HG03175 (cell line): ENCODE results near the gene IL21R.
"Not testable (repeated sequence)": the region's sequence is repeated elsewhere in the genome, so short reads cannot be mapped to it uniquely, and the experiment has no call there.

Experiments
- ATAC-seq: cut with Tn5 transposase; IDR thresholded peaks from one replicate; pipeline ENCODE4 v1.9.1; 2021; ENCODE audit warnings: mild to moderate bottlenecking, moderate library complexity; ENCODE audit not compliant: unreplicated experiment

The IL21R gene

DNA sequence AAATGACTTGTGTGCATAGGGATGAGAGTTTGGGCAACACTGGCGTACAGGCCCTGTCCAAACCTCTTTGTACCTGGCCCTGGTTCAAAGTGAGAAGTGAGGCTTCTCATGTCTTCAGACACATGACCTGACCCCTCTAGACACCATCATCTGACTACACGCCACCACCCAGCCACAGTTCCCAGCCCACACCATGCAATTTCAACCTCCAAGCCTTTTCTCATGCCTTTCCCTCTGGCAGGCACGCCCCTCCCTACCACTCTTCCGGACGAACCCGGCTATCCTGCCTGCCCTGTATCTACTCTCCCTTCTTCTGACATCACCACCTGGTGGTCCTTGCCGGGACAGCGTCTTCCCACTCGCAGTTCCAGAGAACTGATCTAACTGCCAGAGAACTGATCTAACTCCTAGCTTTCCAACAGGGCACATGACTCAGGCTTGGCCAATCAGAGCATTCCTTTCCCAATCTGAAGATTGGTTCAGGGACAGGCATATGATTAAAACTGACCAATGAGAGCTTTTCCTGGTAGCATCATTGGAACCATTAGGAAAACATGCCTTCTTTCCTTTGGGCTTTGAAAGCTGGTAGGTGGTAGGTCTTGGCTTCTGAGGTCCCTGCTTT, 27.1 kb upstream of the IL21R start:
- peak; percentile 57 for ATAC-seq

DNA sequence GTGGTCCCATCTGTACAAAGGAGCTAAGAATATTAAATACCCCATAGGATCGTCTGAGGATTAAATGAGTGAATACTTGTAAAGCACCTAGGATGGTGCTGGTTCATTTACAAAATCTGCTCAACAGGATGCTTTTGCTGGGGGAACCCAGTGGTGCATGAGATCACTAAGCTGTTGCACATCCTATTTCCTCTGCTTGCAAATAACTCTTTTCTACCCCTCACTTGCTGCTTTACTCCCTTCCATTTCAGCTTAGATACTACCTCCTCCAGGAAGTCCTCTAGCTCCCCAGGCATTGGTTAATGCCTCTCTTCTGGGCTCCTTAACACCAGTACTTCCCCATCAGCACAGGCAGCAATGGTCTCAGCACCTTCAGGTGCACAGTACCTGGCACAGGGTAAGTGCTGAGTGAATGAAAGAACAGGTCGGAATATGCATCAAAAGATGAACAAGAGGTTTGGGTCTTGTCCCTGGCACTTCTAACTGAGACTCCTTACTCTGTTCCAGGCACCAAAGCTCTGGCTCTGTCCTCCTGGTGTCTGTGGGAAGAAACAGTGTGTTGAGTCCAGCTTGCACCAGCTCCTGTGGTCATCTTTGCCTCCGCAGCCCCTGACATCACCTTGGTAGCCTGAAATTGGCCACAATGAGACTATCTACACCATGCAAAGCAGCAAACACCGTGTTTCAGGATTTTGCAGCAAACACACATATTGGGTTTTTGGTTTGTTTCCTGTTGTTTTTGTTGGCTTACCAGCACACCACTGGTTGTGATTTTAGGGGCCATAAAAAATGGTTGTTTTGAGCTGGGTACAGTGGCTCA, 24.1 kb upstream of the IL21R start:
- no peak for ATAC-seq

- ATAC-seq = no peak
These were observed 23.0 kb upstream of the IL21R start for GRCh38 chr16:27378871-27379481.

- no peak for ATAC-seq
These were observed 22.1 kb upstream of the IL21R start for GRCh38 chr16:27379919-27380318.

DNA sequence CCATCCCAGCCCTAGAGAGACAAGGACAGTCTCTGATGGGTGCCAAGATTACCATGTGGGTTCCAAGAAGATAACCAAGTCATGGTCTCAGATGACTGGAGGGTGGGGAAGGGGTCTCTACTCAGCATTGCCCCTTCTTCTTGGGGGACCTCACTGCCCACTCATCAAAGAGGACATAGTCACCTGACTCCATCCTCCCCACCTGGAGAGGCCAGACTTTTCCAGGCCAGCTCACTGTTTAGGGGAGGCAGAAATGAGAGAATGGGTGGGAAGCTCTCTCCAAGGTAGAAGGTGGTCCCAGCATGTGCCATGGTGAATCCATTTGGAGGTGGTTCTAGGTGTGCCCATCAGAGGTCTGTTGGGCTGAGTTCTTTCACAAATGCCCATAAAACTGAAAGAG, 20.7 kb upstream of the IL21R start:
- ATAC-seq = no peak

GRCh38 chr16:27381974-27382855, 19.8 kb upstream of the IL21R start:
- ATAC-seq = no peak

GRCh38 chr16:27383556-27384243, 18.3 kb upstream of the IL21R start:
- no peak for ATAC-seq

DNA sequence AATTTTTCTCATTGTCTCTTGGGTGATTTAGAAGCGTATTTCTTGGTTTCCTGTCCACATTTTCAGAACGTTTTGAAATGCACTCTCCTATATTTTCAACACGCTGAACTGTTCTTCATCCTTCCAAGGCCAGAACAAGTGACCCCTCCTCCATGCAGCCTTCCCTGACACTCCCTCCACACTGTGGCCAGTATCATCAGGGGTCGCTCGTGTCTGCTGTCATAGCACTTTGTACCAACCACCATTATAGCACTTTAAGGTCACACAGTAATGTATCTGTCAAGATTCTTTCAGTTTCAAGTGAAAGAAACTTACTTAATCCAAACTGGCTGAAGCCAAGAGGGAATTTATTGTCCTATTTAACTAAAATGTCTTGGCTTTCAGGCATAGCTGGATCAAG, 17.5 kb upstream of the IL21R start:
- ATAC-seq = no peak

- ATAC-seq = no peak
These were observed 16.6 kb upstream of the IL21R start for GRCh38 chr16:27385398-27385797.

DNA sequence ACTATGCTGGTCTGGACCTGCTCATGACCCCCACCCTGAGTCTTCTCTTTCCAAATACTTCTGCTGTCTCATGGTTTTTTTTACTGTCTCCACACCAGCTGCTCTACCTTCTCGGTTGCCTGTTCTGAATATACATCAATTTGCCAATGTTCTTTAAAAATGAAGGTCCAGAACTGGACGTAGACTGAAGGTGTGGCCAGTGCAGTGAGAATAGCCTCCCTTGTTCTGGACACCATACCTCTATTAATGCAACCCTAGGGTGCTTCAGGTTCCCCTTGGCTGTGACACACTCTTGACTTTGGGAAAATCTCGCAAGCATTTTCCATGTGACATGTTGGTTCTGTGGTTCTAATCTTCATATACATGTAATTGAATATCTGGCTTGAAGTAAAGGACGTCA, 15.3 kb upstream of the IL21R start:
- ATAC-seq = no peak

GRCh38 chr16:27387724-27388123, 14.2 kb upstream of the IL21R start:
- peak; percentile 82 for ATAC-seq

GRCh38 chr16:27389272-27389961, 12.6 kb upstream of the IL21R start:
- ATAC-seq = no peak

- ATAC-seq = no peak
These were observed 11.8 kb upstream of the IL21R start for GRCh38 chr16:27390151-27390550.

DNA sequence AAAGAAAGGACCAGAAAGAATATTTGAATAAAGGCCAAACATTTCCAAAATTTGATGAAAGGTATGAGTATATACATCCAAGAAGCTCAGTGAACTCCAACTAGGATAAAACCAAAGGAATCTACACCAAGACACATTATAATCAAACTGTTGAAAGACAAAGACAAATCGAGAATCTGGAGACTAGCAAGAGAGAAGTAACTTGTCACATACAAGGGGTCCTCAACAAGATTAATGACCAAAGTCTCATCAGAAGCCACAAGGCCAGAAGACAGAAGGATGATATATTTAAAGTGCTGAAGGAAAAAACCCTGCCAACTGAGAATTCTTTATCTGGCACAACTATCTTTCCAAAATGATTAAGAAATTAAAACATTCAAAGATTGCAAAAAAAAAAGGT, 9.3 kb upstream of the IL21R start:
- no peak for ATAC-seq

DNA sequence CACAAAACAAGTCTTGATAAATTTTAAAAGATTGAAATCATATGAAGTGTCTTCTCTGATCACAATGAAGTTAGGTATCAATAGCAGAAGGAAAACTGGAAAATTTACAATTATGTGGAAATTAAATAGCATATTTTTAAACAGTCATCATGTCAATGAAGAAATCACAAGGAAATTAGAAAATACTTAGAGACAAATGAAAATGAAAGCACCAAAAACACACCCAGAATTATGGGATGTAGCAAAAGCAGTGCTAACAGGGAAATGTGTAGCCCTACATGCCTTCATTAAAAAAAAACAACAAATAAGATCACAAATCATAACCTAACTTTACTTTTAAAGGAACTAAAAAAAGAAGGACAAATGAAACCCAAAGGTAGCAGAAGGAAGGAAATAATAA, 7.5 kb upstream of the IL21R start:
- no peak for ATAC-seq

DNA sequence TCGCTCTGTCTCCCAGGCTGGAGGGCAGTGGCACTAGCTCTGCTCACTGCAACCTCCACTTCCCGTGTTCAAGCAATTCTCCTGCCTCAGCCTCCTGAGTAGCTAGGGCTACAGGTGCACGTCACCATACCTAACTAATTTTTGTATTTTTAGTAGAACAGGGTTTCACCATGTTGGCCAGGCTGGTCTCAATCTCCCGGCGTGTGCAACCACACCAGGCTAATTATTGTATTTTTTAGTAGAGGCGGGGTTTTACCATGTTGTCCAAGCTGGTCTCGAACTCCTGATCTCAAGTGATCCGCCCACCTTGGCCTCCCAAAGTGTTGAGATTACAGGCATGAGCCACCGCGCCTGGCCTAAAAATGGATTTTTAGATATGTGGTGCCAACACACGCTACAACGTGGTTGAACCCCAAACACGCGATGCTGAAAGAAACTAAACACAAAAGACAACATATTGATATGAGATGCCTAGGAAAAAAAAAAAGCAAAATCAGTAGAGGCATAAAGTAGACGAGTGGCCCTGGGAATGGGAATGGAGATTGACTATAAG, 3.6 kb upstream of the IL21R start:
- not testable (repeated sequence) for ATAC-seq

DNA sequence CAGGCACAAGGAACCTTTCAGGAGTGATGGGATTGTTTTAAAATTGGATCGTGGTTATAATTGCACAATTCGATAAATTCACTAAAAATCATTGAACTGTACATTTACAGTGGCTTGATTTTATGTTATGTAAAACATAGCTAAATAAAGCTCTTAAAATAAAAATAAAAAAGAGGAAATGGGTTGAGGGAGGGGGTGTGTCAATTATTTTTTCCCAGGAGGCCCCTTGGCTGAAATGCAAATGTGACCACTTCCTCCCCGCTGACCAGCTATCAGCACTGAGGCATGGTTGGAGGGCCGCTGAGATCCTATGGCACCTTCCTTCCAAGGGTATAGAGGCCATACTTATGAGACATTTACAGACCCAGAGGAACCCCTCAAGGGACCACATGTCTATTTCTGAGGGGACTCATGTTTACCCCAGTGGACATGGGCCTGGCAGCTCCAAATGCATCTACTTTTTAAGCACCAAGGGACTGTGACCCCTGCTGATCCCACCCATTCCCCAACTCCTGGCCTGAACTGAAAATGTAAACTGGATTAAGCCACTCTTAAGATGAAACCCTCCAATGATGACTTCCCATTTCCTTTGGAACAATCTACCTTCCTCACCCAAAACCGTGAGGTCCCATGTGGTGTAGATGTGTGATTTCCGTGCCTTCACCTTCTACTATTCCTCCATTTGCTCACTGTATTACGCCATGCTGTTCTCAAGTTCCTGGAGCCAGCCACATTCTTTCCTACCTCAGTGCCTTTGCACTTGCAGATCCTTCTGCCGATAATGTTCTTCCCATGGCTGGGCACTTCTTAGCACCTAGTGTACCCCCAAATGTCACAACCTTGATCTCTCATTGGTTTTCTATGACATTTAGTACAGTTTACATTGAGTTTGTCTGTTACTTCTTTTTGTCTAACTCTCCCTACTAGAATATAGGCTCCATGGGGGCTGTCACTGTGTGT, 2.8 kb upstream of the IL21R start:
- ATAC-seq = peak; percentile 43

DNA sequence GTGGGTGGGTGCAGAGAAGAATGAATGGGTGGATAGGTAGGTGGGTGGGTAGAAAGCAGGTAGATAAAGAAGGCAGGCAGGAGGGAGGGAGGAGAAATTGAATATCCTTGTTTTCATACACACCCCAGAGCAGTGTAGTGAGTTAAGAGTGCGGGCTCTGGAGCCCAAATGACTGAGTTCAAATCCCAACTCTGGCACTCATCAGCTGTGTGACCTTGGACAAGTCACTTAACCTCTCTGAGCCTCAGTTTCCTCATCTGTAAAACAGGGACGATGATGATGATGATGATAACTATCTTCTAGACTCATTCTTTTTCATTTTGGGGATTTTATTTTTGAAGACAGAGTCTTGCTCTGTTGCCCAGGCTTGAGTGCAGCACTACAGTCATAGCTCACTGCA, 2.0 kb upstream of the IL21R start:
- ATAC-seq = no peak
